ENCODE measurements around the gene ASB16.

GRCh38 chr17:44149750-44150329, 20.7 kb upstream of the ASB16 start:
- TF ChIP-seq NKRF (conservative IDR thresholded peaks at IDR 0.05) (no peak), CTCF (IDR thresholded peaks at IDR 0.05 in 2 of 3, conservative IDR thresholded peaks at IDR 0.05 in 1 of 3; ENCODE audit: control insufficient read depth in 2 of 3, extremely low read depth in 1 of 3, insufficient read depth in 1 of 3, low read depth in 3 of 3, low read length in 3 of 3) (no peak), RCOR1 (conservative IDR thresholded peaks at IDR 0.05; ENCODE audit: low read depth, low read length) (no peak), ELK1 (IDR thresholded peaks at IDR 0.05; ENCODE audit: low read depth, low read length) (no peak), POLR2AphosphoS5 (IDR thresholded peaks at IDR 0.05; ENCODE audit: low read length) (no peak)
